Coronary artery (tissue), 2 donors: ENCODE data around the gene VIT.

ENCODE experiments used
- DNase-seq: peaks from one replicate; pipeline ENCODE4 v3.0.0-alpha.2; 2017; ENCODE audit warnings: low spot score
- H3K27ac ChIP-seq, 2 donors: fragments of 200-600 bp; sonication (generic); one replicate each; pipeline ENCODE4 v1.5.1; 2016 to 2019
- H3K4me3 ChIP-seq: fragments of 200-600 bp; sonication (generic); 2 replicates; pipeline ENCODE4 v1.5.1; 2016; ENCODE audit warnings: mild to moderate bottlenecking, moderate library complexity
- TF ChIP-seq, protein P1 (sequence below): fragments of 200-600 bp; sonication (generic); IDR thresholded peaks from one replicate; pipeline ENCODE4 v1.5.1; 2019; ENCODE audit warnings: antibody characterized with exemption

The VIT gene

DNA sequence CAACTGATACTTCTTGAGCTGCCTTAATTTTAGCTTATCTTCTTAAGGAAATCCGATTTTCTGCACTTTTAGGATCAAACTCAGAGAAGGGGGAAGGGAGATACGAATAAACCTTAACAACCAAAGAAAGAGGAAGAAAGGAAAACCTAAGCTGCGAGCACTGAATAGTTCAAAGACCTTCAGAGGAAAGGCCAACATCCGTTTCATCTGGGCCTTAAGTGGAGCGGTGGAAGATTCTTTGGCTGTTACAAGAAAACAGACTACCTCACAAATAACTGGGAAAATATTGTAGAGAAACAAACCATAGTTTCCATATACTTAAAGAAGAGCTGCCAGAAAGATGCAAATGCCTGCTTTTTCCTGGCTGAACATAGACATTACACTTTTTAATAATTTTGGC is 43.6 kb downstream of the VIT start:
- Histone ChIP-seq H3K27ac (no peak overlapping the region), H3K4me3 (no peak overlapping the region)
- no peak for DNase-seq
- TF ChIP-seq, protein P1, sequence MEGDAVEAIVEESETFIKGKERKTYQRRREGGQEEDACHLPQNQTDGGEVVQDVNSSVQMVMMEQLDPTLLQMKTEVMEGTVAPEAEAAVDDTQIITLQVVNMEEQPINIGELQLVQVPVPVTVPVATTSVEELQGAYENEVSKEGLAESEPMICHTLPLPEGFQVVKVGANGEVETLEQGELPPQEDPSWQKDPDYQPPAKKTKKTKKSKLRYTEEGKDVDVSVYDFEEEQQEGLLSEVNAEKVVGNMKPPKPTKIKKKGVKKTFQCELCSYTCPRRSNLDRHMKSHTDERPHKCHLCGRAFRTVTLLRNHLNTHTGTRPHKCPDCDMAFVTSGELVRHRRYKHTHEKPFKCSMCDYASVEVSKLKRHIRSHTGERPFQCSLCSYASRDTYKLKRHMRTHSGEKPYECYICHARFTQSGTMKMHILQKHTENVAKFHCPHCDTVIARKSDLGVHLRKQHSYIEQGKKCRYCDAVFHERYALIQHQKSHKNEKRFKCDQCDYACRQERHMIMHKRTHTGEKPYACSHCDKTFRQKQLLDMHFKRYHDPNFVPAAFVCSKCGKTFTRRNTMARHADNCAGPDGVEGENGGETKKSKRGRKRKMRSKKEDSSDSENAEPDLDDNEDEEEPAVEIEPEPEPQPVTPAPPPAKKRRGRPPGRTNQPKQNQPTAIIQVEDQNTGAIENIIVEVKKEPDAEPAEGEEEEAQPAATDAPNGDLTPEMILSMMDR = no peak

DNA sequence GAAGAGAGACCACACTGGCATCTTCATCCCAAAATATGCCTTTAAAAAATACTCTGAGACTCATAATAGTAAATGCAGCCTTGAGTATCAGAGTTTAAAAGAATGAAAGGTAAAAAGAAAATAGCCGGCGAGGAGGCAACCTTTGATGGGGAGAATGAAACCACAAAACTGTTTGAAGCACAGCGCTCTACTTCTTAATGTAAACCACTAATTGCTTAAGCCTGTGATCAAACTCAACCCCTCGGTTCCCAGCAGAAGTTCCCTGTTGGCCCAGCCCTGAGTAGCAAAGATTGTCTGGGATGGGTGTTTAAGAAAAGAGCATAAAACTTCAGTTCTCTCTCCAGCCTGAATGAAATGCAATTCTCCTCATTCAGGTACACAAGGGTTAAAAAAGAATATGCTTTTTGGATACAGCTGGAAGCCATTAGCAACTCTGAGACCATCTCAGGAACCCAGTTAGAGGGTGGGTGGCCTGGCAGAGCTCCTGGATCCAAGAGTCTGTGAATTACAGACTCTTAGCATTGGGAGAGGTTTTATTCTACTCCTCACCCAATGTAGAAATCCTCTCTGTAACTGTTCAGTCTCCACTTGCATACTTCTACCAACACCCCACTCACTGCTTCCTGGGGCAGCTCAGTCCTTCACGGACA is 44.8 kb downstream of the VIT start:
- DNase-seq = no peak
- TF ChIP-seq, protein P1 = no peak
- Histone ChIP-seq H3K27ac (no peak overlapping the region), H3K4me3 (no peak overlapping the region)

DNA sequence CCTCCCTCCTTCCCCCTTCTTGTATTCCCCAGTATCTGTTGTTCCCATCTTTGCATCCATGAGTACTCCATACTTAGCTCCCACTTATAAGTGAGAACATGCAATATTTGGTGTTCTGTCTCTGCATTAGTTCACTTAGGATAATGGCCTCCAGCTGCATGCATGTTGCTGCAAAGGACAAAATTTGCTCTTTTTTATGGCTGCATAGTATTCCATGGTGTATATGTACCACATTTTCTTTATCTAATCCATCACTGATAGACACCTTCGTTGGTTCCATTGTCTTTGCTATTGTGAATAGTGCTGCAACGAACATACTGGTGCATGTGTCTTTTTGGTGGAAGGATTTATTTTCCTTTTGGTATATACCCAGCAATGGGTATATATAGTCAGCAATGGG is 47.4 kb downstream of the VIT start:
- TF ChIP-seq, protein P1 = no peak
- H3K4me3 ChIP-seq = no peak overlapping the region
- DNase-seq = no peak
- no peak overlapping the region for H3K27ac ChIP-seq

DNA sequence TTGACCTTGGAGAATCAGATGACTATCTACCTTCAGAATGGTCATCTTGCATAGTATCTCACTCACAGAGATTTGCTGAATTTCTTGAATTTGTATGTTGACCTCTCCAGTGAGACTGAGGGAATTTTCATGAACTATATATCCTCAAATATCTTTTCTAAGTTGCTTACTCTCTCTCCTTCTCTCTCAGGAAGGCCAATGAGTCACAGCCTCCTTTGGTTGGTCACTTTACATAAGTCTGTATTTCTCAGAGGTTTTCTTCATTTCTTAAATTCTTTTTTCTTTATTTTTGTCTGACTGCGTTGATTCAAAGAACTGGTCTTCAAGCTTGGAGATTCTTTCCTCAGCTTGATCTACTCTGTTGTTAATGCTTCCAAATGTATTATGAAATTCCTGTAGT is 51.7 kb downstream of the VIT start:
- H3K4me3 ChIP-seq = no peak overlapping the region
- no peak overlapping the region for H3K27ac ChIP-seq
- TF ChIP-seq, protein P1 = no peak
- DNase-seq = no peak

DNA sequence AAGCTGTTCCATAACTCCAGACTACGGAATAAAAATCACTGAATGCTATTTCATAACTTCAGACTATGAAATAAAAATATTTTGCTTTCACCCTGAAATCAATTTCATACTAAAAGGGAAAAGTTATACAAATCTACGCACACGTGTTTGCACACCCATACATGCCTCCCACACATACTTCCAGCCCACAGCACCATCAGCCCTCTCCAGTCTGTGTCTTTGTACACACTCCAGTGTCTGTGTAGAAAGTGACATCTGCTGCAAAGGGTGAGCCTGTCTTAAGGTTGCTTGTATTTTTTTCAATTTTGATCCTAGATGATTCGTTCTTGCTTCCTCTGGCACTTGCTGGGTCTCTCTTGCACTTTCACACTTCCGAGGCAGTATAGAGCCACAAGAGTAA is 53.6 kb downstream of the VIT start:
- TF ChIP-seq, protein P1 = no peak
- DNase-seq = no peak
- H3K4me3 ChIP-seq = no peak overlapping the region
- H3K27ac ChIP-seq = no peak overlapping the region

DNA sequence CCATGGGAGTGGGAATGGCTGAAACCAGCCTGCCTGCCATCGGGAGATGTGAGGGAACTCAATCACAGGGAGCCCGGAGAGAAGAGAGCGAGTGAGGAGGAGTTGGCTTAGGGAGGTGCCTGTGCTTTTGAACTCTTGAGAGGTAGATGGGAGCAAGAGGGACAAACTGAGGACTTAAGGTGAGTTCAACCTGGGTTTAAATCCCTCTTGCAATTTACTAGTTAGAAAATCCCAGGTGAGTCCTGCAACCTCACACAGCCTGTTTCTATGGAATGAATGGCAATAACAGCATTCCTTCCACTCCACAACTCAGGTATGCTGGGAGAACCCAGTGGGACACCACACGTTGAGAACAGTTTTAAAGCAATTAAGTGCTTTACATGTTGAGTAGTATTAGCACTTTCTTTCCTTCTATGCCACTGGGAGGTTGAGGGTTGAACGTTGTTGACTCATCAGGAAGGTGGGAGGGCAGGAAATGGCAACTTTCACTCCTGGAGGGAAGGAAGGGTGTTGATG is 57.3 kb downstream of the VIT start:
- Histone ChIP-seq H3K4me3 (no peak overlapping the region), H3K27ac (no peak overlapping the region)
- TF ChIP-seq, protein P1 = no peak
- DNase-seq = no peak

DNA sequence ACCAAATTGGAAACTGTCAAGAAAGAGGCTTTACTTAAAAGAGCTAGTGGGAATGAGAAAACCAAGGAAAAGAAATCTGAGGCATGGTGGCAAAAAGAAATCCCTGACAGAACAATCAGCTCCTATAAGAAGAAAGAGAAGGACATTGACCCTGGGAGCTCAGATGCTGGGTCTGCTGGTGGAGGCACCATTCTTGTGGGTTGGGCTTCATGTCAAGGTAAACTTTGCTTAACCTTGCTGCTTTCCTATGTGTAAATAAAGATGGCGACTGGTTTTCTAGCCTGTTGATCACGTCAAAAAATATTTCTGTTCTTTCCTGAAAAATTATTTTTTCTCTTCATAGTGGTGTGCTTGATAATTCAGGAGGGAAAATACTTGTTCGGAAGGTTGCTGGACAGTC is 58.1 kb downstream of the VIT start:
- Histone ChIP-seq H3K4me3 (no peak overlapping the region), H3K27ac (no peak overlapping the region)
- DNase-seq = no peak
- TF ChIP-seq, protein P1 = no peak
